SK-N-MC (cell line): Measurements from ENCODE around the gene RFC2.

Experiments used
- EZH2 ChIP-seq: fragments of 200-600 bp; sonication (generic); IDR thresholded peaks from one replicate; pipeline ENCODE4 v1.6.1; 2017; ENCODE audit warnings: antibody characterized with exemption
- FOXP2 ChIP-seq: optimal IDR thresholded peaks from 2 replicates; pipeline ENCODE3; 2011; ENCODE audit warnings: mild to moderate bottlenecking, moderate library complexity; ENCODE audit not compliant: insufficient read depth; ENCODE audit errors: extremely low read length, control extremely low read depth
- POLR2AphosphoS5 ChIP-seq: IDR thresholded peaks from 2 replicates; pipeline ENCODE4 v1.6.1; 2012; ENCODE audit warnings: mild to moderate bottlenecking, low read depth, low read length, borderline replicate concordance

GRCh38 chr7:74212661-74213060, 41.5 kb downstream of the RFC2 start:
- TF ChIP-seq POLR2AphosphoS5 (no peak), EZH2 (no peak), FOXP2 (no peak)
